GM12872 (cell line): ENCODE data around the gene IRF7.

Experiments used
- TF ChIP-seq, protein P1 (sequence below): IDR thresholded peaks from 3 replicates; pipeline ENCODE4 v1.5.1; 2011; ENCODE audit warnings: low read depth, mild to moderate bottlenecking, low read length, moderate library complexity; ENCODE audit not compliant: insufficient read depth

IRF7 gene

DNA sequence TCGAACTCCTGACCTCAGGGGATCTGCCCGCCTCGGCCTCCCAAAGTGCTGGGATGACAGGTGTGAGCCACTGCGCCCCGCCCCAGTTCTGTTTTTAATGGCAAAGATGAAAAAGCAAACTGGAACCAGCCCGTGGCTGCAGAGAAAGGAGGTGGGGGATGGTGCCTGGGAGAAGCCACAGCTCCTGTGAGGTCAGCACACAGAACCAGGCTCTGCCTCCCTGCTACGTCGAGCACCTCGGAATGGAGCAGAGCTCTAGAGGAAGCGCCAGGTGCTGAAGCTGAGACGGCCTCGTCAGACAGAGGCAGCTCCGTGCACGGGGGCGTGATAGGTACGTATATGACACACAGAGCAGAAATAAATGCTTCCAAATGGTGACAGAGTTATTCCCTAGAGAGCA lies 29.8 kb upstream of the IRF7 start:
- TF ChIP-seq, protein P1, sequence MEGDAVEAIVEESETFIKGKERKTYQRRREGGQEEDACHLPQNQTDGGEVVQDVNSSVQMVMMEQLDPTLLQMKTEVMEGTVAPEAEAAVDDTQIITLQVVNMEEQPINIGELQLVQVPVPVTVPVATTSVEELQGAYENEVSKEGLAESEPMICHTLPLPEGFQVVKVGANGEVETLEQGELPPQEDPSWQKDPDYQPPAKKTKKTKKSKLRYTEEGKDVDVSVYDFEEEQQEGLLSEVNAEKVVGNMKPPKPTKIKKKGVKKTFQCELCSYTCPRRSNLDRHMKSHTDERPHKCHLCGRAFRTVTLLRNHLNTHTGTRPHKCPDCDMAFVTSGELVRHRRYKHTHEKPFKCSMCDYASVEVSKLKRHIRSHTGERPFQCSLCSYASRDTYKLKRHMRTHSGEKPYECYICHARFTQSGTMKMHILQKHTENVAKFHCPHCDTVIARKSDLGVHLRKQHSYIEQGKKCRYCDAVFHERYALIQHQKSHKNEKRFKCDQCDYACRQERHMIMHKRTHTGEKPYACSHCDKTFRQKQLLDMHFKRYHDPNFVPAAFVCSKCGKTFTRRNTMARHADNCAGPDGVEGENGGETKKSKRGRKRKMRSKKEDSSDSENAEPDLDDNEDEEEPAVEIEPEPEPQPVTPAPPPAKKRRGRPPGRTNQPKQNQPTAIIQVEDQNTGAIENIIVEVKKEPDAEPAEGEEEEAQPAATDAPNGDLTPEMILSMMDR = no peak

DNA sequence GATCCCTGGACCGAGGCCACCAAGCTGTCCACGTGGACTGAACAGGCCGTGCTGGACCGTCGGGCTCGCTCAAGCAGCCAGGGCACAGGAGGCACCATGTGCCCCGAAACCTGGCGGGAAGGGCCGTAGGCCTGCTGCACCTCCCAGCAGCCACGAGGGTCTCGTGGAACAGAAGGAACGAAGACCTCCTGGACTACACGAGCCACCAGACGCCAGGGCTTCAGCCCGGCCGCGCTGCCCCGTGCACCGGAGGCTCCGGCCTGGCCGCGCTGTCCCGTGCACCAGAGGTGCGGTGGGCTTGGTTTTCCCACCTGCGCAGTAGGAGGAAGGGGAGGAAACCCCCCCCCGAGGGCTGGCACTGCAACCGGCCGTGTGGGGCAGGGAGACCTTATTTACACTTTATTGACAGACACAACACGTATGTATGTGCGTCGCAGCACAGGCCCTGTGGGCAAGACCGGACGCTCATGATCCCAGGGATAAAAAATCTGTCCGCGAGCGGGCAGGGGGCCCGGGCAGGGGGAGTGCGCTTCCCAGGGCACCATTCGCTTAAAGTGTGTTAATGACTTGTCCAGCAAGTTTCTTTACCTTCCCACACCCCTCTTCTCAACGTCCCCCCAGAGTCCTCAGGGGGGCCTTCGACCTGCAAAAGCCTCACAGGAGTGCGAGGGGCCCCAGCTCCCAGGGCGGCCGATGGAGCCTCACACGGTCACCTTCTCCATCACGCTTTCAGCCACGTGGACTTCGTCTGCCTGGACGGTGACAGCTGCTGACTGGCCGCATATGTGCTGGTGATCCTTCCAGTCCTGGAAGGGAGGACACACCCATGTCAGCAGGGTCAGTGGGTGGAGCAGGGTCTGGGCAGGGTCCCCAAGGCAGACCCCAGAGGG lies 28.3 kb upstream of the IRF7 start:
- TF ChIP-seq, protein P1 = no peak

DNA sequence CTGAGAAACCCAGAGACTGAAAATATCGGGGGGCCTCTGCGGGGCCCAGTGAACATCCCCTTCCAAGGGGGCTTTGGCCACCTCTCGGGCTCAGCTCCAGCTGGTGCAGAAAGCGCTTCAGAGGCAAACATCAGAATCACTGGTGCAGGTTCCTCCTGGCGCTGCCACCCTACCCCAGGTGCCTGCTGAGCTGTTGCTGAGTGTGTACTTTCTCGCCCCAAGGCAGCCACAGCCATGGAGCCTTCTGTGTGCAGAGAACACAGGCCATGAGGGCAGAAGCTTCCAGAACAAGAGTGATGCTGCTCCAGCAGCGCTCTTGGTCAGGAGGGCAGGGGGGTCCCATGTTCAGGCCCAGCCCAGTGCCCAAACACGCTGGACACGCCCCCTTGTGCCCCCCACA lies 27.6 kb upstream of the IRF7 start:
- TF ChIP-seq, protein P1 = no peak

DNA sequence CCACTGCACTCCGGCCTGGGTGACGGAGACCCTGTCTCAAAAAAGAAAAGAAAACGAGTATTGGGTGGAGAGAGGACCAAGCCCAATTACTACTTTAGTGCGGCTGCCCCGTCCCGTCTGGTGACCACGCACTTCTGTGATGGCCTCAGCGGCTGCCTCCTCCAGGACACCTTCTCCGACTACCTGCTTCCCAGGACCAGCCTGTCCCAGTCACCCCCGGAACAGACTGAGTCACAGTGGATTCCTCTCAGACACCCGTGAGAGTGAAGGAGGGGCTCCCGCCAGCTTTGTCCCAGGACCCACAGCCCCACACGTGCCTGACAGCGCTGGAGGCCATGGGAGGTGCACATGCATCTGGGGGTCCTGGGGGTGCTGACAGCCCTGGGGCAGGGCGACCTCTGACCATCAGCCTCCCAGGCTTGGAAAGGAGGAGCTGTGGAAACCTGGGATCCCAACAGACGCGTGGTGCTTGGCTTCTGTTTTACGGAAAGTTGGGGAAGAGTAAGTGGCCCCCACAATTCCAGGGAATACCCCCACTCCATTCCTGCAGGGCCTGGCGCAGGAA lies 26.1 kb upstream of the IRF7 start:
- TF ChIP-seq, protein P1 = no peak

DNA sequence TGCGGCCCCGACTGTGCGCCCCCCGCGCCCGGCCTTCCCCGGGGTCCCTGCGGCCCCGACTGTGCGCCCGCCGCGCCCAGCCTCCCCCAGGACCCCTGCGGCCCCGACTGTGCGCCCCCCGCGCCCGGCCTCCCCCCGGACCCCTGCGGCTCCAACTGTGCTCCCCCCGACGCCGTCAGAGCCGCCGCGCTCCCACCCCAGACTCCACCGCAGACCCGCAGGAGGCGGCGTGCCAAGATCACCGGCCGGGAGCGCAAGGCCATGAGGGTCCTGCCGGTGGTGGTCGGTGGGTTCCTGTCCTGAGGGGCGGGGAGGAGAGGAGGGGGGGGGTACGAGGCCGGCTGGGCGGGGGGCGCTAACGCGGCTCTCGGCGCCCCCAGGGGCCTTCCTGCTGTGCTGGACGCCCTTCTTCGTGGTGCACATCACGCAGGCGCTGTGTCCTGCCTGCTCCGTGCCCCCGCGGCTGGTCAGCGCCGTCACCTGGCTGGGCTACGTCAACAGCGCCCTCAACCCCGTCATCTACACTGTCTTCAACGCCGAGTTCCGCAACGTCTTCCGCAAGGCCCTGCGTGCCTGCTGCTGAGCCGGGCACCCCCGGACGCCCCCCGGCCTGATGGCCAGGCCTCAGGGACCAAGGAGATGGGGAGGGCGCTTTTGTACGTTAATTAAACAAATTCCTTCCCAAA lies 24.4 kb upstream of the IRF7 start:
- TF ChIP-seq, protein P1 = no peak

DNA sequence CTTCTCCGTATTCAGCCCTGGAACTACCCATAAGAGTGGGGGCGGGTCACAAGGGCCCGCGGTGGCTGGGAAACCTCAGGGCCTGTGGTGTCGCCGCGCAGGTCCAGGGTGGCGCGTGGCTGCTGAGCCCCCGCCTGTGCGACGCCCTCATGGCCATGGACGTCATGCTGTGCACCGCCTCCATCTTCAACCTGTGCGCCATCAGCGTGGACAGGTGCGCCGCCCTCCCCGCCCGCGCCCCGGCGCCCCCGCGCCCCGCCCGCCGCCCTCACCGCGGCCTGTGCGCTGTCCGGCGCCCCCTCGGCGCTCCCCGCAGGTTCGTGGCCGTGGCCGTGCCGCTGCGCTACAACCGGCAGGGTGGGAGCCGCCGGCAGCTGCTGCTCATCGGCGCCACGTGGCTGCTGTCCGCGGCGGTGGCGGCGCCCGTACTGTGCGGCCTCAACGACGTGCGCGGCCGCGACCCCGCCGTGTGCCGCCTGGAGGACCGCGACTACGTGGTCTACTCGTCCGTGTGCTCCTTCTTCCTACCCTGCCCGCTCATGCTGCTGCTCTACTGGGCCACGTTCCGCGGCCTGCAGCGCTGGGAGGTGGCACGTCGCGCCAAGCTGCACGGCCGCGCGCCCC lies 23.7 kb upstream of the IRF7 start:
- TF ChIP-seq, protein P1 = no peak
